HepG2 (cell line): ENCODE data around the gene TFAP2E. TPM values are rescaled to one million over a fixed set of nuclear protein-coding genes. Genes with fewer than 3 reads are reported as not detected.

ENCODE experiments used
- ELF1 ChIP-seq: sonication (generic); formaldehyde crosslinking; IDR thresholded peaks from 2 replicates; pipeline ENCODE4 v1.4.0; 2020; ENCODE audit warnings: missing genetic modification reagents
- GATA4 ChIP-seq: sonication (generic); IDR thresholded peaks from 2 replicates; pipeline ENCODE4 v1.6.1; 2016; ENCODE audit warnings: antibody characterized with exemption, low read depth, borderline replicate concordance
- HIVEP1 ChIP-seq: sonication (generic); formaldehyde crosslinking; IDR thresholded peaks from 2 replicates; pipeline ENCODE4 v1.4.0; 2020; ENCODE audit warnings: mild to moderate bottlenecking, missing genetic modification reagents
- JUNB ChIP-seq: sonication (generic); formaldehyde crosslinking; IDR thresholded peaks from 2 replicates; pipeline ENCODE4 v1.8.0; 2022; ENCODE audit warnings: missing genetic modification reagents, mild to moderate bottlenecking, borderline replicate concordance
- JUND ChIP-seq: sonication (generic); formaldehyde crosslinking; IDR thresholded peaks from 2 replicates; pipeline ENCODE4 v1.8.0; 2022; ENCODE audit warnings: mild to moderate bottlenecking, missing genetic modification reagents
- MAFF ChIP-seq: IDR thresholded peaks from 2 replicates; pipeline ENCODE4 v1.6.1; 2011; ENCODE audit warnings: low read depth, low read length, improper control_type of control experiment
- MIER3 ChIP-seq: IDR thresholded peaks from 2 replicates; pipeline ENCODE4 v1.6.1; 2016; ENCODE audit warnings: missing compliant biosample characterization, borderline replicate concordance
- MTF2 ChIP-seq: sonication (generic); formaldehyde crosslinking; IDR thresholded peaks from 2 replicates; pipeline ENCODE4 v1.5.0; 2020; ENCODE audit warnings: missing genetic modification reagents, borderline replicate concordance
- NONO ChIP-seq, 2 experiments: fragments of 450-650 bp in 1 of 2; sonication (generic) in 1 of 2; formaldehyde crosslinking in 1 of 2; IDR thresholded peaks in 1 of 2; conservative IDR thresholded peaks in 1 of 2; 2 replicates each; pipeline versions ENCODE4 v1.6.1 to v1.8.0; 2017 to 2022; ENCODE audit warnings: mild to moderate bottlenecking in 1 of 2, missing genetic modification reagents in 1 of 2, moderate library complexity in 1 of 2
- PBX3 ChIP-seq: sonication (generic); formaldehyde crosslinking; IDR thresholded peaks from 2 replicates; pipeline ENCODE4 v1.8.1; 2023; ENCODE audit warnings: missing genetic modification reagents, inconsistent platforms, borderline replicate concordance
- PLRG1 ChIP-seq: fragments of 450-650 bp; conservative IDR thresholded peaks from 2 replicates; pipeline ENCODE4 v1.6.1; 2016
- REPIN1 ChIP-seq: sonication (generic); formaldehyde crosslinking; IDR thresholded peaks from 2 replicates; pipeline ENCODE4 v1.8.0; 2022; ENCODE audit warnings: missing genetic modification reagents, low read depth, mild to moderate bottlenecking, borderline replicate concordance
- SRSF1 ChIP-seq: fragments of 200-400 bp; formaldehyde crosslinking; optimal IDR thresholded peaks from 2 replicates; pipeline ENCODE3; 2017; ENCODE audit warnings: mild to moderate bottlenecking, low read depth, low read length, moderate library complexity
- STAG1 ChIP-seq: sonication (generic); formaldehyde crosslinking; IDR thresholded peaks from 2 replicates; pipeline ENCODE4 v1.4.0; 2020; ENCODE audit warnings: missing genetic modification reagents
- TBP ChIP-seq: sonication (generic); formaldehyde crosslinking; IDR thresholded peaks from 2 replicates; pipeline ENCODE4 v1.5.0; 2020; ENCODE audit warnings: missing genetic modification reagents
- TOPORS ChIP-seq: sonication (generic); formaldehyde crosslinking; IDR thresholded peaks from 2 replicates; pipeline ENCODE4 v1.8.0; 2023; ENCODE audit warnings: mild to moderate bottlenecking, missing genetic modification reagents
- ZFP82 ChIP-seq: sonication (generic); formaldehyde crosslinking; IDR thresholded peaks from 2 replicates; pipeline ENCODE4 v1.5.1; 2020; ENCODE audit warnings: mild to moderate bottlenecking, missing genetic modification reagents, borderline replicate concordance
- ZNF124 ChIP-seq: sonication (generic); formaldehyde crosslinking; IDR thresholded peaks from 2 replicates; pipeline ENCODE4 v1.4.0; 2020; ENCODE audit warnings: missing genetic modification reagents
- ZNF18 ChIP-seq: sonication (generic); formaldehyde crosslinking; IDR thresholded peaks from 2 replicates; pipeline ENCODE4 v1.8.0; 2022; ENCODE audit warnings: mild to moderate bottlenecking, missing genetic modification reagents; ENCODE audit not compliant: insufficient replicate concordance
- ZNF431 ChIP-seq: sonication (generic); formaldehyde crosslinking; IDR thresholded peaks from 2 replicates; pipeline ENCODE4 v1.9.0; 2022; ENCODE audit warnings: missing genetic modification reagents, low read depth, mild to moderate bottlenecking, borderline replicate concordance
- ZNF644 ChIP-seq: IDR thresholded peaks from 2 replicates; pipeline ENCODE4 v1.6.1; 2016; ENCODE audit warnings: low read depth
- ZNF691 ChIP-seq: sonication (generic); formaldehyde crosslinking; IDR thresholded peaks from 2 replicates; pipeline ENCODE4 v1.4.0; 2020; ENCODE audit warnings: missing genetic modification reagents, low read depth, mild to moderate bottlenecking, borderline replicate concordance
- ZNF776 ChIP-seq: sonication (generic); formaldehyde crosslinking; IDR thresholded peaks from 2 replicates; pipeline ENCODE4 v1.4.0; 2020; ENCODE audit warnings: mild to moderate bottlenecking, missing genetic modification reagents
- ZNF83 ChIP-seq: sonication (generic); formaldehyde crosslinking; IDR thresholded peaks from 2 replicates; pipeline ENCODE4 v1.4.0; 2020; ENCODE audit warnings: missing genetic modification reagents, mild to moderate bottlenecking, borderline replicate concordance
- ZSCAN5A ChIP-seq: sonication (generic); formaldehyde crosslinking; IDR thresholded peaks from 2 replicates; pipeline ENCODE4 v1.8.0; 2022; ENCODE audit warnings: mild to moderate bottlenecking, missing genetic modification reagents, borderline replicate concordance
- polyA plus RNA-seq, 8 experiments: library from polyadenylated mRNA; depleted of rRNA in 3 of 8; stranded (reverse) in 7 of 8; unstranded in 1 of 8; fragments of >200 nt; fragmentation: Illumina TruSeq in 4 of 8; extraction: Trizol in 4 of 8; gene quantifications; 2 replicates each; pipeline versions ENCODE4 v1.2.1 to v1.2.3, GENCODE V29; 2011 to 2016; ENCODE audit warnings: low read depth in 4 of 8, missing spikeins in 1 of 8, mixed read lengths in 1 of 8; ENCODE audit not compliant: insufficient read depth in 1 of 8
- total RNA-seq, 5 experiments: library from RNA; depleted of rRNA; stranded (reverse); fragments of >200 nt; fragmentation: Illumina TruSeq; extraction: Trizol; gene quantifications; 2 replicates each; pipeline ENCODE4 v1.2.3, GENCODE V29; 2016; ENCODE audit warnings: low read depth in 1 of 5

The TFAP2E gene
- total and polyA plus RNA-seq, 2 of the 13 experiments (the other 11 are each of a cell fraction or from before 2014, with no cell fraction given), result 0.31 to 0.41 TPM

GRCh38 chr1:35557611-35558373 lies 15.3 kb upstream of the TFAP2E start, which contains the start of gene NCDN (continued):
- TF ChIP-seq ZSCAN5A, result no peak
- TF ChIP-seq MIER3 (CRISPR knock-in tag), result peak; percentile 76; the same call in 1 of the 2 replicates
- peak; percentile 41 for TF ChIP-seq ZNF776 (CRISPR knock-in tag)
- TF ChIP-seq PLRG1, result no peak
- TF ChIP-seq TBP (CRISPR knock-in tag), result no peak
- TF ChIP-seq ZNF18 (CRISPR knock-in tag), result no peak
- peak; percentile 78 for TF ChIP-seq ELF1
- peak; percentile 25; the same call in 1 of the 2 replicates for TF ChIP-seq PBX3 (CRISPR knock-in tag)
- no peak; the same call in 1 of the 2 replicates for TF ChIP-seq ZNF124 (CRISPR knock-in tag)
- TF ChIP-seq JUND (CRISPR knock-in tag), result no peak
- 0 out of 2 replicates have a peak, but pooled peaks have one; percentile 28 for TF ChIP-seq GATA4
- TF ChIP-seq HIVEP1 (CRISPR knock-in tag), result peak; percentile 20; the same call in 1 of the 2 replicates
- TF ChIP-seq ZNF644 (CRISPR knock-in tag), result 0 out of 2 replicates have a peak, but pooled peaks have one; percentile 29
- no peak for TF ChIP-seq SRSF1
- no peak for TF ChIP-seq NONO (IDR thresholded peaks at IDR 0.05)
- TF ChIP-seq NONO (CRISPR knock-in tag; conservative IDR thresholded peaks at IDR 0.05), result peak; percentile 97
- peak; percentile 10; the same call in 1 of the 2 replicates for TF ChIP-seq STAG1
- TF ChIP-seq ZFP82 (CRISPR knock-in tag), result no peak
- TF ChIP-seq REPIN1 (CRISPR knock-in tag), result peak; percentile 54; the same call in 1 of the 2 replicates
- TF ChIP-seq ZNF83, result no peak
- peak; percentile 41; the same call in 1 of the 2 replicates for TF ChIP-seq ZNF691 (CRISPR knock-in tag)
- no peak for TF ChIP-seq TOPORS (CRISPR knock-in tag)
- no peak for TF ChIP-seq ZNF431 (CRISPR knock-in tag)
- TF ChIP-seq MAFF, result no peak
- no peak for TF ChIP-seq MTF2
- TF ChIP-seq JUNB, result no peak; the same call in 1 of the 2 replicates
